ENCODE results near the gene IGFBP6. TPM values are rescaled to one million over a fixed set of nuclear protein-coding genes. Genes with fewer than 3 reads are reported as not detected.

The IGFBP6 gene
- total RNA-seq, 1 experiment from 2014 or later: 6.4 TPM

GRCh38 chr12:53102883-53103807, 5.7 kb downstream of the IGFBP6 start, which contains the start of gene SOAT2:
Gene SOAT2 (plus strand): TSS chr12:53103486. CDS start chr12:53103578, 92 bp downstream.
- no peak within 1 kb of the TSS for H3K4me3 Mint-ChIP-seq

More at GRCh38 chr12:53102883-53103807, 5.7 kb downstream of the IGFBP6 start, which contains the start of gene SOAT2:
- peaks cover 24% of the 10 kb centered on the region for H3K4me1 Mint-ChIP-seq
- H3K9me3 Mint-ChIP-seq: no peaks in the 10 kb centered on the region
- H3K36me3 Mint-ChIP-seq: no peaks in the 10 kb centered on the region
- ATAC-seq (no peak), DNase-seq (ENCODE audit: low spot score) (no peak)
- ChIA-PET CTCF (interaction anchor here (0.5 to 14.6 kb wide), 16 partner anchors 9 to 249 kb away, joined by 3 to 474 read pairs (median 5); partner anchors contain the start of genes AAAS and SPRYD3), POLR2A (no interaction called here)
- H3K27me3 Mint-ChIP-seq (ENCODE audit: low read depth): peaks cover 31% of the 10 kb centered on the region
- no peak within 1 kb of the TSS for H3K27ac Mint-ChIP-seq
- TF ChIP-seq KAT7 (CRISPR knock-in tag; IDR thresholded peaks at IDR 0.05; ENCODE audit: borderline replicate concordance): no peak
- TF ChIP-seq CREM (CRISPR knock-in tag; IDR thresholded peaks at IDR 0.05): no peak
- TF ChIP-seq, protein P1, sequence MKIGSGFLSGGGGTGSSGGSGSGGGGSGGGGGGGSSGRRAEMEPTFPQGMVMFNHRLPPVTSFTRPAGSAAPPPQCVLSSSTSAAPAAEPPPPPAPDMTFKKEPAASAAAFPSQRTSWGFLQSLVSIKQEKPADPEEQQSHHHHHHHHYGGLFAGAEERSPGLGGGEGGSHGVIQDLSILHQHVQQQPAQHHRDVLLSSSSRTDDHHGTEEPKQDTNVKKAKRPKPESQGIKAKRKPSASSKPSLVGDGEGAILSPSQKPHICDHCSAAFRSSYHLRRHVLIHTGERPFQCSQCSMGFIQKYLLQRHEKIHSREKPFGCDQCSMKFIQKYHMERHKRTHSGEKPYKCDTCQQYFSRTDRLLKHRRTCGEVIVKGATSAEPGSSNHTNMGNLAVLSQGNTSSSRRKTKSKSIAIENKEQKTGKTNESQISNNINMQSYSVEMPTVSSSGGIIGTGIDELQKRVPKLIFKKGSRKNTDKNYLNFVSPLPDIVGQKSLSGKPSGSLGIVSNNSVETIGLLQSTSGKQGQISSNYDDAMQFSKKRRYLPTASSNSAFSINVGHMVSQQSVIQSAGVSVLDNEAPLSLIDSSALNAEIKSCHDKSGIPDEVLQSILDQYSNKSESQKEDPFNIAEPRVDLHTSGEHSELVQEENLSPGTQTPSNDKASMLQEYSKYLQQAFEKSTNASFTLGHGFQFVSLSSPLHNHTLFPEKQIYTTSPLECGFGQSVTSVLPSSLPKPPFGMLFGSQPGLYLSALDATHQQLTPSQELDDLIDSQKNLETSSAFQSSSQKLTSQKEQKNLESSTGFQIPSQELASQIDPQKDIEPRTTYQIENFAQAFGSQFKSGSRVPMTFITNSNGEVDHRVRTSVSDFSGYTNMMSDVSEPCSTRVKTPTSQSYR (CRISPR knock-in tag; IDR thresholded peaks at IDR 0.05): no peak
- TF ChIP-seq STAT6 (CRISPR knock-in tag; conservative IDR thresholded peaks at IDR 0.05; ENCODE audit: low read depth): no peak
- TF ChIP-seq HMGA2 (CRISPR knock-in tag; IDR thresholded peaks at IDR 0.05): no peak
- no peak for TF ChIP-seq SMAD3 (CRISPR knock-in tag; IDR thresholded peaks at IDR 0.05; ENCODE audit: borderline replicate concordance)
- no peak for TF ChIP-seq GRHL2 (CRISPR knock-in tag; IDR thresholded peaks at IDR 0.05; ENCODE audit: insufficient replicate concordance, severe bottlenecking)
- TF ChIP-seq, protein P2, sequence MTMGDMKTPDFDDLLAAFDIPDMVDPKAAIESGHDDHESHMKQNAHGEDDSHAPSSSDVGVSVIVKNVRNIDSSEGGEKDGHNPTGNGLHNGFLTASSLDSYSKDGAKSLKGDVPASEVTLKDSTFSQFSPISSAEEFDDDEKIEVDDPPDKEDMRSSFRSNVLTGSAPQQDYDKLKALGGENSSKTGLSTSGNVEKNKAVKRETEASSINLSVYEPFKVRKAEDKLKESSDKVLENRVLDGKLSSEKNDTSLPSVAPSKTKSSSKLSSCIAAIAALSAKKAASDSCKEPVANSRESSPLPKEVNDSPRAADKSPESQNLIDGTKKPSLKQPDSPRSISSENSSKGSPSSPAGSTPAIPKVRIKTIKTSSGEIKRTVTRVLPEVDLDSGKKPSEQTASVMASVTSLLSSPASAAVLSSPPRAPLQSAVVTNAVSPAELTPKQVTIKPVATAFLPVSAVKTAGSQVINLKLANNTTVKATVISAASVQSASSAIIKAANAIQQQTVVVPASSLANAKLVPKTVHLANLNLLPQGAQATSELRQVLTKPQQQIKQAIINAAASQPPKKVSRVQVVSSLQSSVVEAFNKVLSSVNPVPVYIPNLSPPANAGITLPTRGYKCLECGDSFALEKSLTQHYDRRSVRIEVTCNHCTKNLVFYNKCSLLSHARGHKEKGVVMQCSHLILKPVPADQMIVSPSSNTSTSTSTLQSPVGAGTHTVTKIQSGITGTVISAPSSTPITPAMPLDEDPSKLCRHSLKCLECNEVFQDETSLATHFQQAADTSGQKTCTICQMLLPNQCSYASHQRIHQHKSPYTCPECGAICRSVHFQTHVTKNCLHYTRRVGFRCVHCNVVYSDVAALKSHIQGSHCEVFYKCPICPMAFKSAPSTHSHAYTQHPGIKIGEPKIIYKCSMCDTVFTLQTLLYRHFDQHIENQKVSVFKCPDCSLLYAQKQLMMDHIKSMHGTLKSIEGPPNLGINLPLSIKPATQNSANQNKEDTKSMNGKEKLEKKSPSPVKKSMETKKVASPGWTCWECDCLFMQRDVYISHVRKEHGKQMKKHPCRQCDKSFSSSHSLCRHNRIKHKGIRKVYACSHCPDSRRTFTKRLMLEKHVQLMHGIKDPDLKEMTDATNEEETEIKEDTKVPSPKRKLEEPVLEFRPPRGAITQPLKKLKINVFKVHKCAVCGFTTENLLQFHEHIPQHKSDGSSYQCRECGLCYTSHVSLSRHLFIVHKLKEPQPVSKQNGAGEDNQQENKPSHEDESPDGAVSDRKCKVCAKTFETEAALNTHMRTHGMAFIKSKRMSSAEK (CRISPR knock-in tag; IDR thresholded peaks at IDR 0.05; ENCODE audit: borderline replicate concordance): no peak
- TF ChIP-seq, protein P3, sequence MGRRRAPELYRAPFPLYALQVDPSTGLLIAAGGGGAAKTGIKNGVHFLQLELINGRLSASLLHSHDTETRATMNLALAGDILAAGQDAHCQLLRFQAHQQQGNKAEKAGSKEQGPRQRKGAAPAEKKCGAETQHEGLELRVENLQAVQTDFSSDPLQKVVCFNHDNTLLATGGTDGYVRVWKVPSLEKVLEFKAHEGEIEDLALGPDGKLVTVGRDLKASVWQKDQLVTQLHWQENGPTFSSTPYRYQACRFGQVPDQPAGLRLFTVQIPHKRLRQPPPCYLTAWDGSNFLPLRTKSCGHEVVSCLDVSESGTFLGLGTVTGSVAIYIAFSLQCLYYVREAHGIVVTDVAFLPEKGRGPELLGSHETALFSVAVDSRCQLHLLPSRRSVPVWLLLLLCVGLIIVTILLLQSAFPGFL (CRISPR knock-in tag; IDR thresholded peaks at IDR 0.05; ENCODE audit: borderline replicate concordance): no peak
- TF ChIP-seq, protein P4, sequence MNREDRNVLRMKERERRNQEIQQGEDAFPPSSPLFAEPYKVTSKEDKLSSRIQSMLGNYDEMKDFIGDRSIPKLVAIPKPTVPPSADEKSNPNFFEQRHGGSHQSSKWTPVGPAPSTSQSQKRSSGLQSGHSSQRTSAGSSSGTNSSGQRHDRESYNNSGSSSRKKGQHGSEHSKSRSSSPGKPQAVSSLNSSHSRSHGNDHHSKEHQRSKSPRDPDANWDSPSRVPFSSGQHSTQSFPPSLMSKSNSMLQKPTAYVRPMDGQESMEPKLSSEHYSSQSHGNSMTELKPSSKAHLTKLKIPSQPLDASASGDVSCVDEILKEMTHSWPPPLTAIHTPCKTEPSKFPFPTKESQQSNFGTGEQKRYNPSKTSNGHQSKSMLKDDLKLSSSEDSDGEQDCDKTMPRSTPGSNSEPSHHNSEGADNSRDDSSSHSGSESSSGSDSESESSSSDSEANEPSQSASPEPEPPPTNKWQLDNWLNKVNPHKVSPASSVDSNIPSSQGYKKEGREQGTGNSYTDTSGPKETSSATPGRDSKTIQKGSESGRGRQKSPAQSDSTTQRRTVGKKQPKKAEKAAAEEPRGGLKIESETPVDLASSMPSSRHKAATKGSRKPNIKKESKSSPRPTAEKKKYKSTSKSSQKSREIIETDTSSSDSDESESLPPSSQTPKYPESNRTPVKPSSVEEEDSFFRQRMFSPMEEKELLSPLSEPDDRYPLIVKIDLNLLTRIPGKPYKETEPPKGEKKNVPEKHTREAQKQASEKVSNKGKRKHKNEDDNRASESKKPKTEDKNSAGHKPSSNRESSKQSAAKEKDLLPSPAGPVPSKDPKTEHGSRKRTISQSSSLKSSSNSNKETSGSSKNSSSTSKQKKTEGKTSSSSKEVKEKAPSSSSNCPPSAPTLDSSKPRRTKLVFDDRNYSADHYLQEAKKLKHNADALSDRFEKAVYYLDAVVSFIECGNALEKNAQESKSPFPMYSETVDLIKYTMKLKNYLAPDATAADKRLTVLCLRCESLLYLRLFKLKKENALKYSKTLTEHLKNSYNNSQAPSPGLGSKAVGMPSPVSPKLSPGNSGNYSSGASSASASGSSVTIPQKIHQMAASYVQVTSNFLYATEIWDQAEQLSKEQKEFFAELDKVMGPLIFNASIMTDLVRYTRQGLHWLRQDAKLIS (CRISPR knock-in tag; IDR thresholded peaks at IDR 0.05; ENCODE audit: borderline replicate concordance): no peak
- TF ChIP-seq, protein P5, sequence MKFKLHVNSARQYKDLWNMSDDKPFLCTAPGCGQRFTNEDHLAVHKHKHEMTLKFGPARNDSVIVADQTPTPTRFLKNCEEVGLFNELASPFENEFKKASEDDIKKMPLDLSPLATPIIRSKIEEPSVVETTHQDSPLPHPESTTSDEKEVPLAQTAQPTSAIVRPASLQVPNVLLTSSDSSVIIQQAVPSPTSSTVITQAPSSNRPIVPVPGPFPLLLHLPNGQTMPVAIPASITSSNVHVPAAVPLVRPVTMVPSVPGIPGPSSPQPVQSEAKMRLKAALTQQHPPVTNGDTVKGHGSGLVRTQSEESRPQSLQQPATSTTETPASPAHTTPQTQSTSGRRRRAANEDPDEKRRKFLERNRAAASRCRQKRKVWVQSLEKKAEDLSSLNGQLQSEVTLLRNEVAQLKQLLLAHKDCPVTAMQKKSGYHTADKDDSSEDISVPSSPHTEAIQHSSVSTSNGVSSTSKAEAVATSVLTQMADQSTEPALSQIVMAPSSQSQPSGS (CRISPR knock-in tag; IDR thresholded peaks at IDR 0.05; ENCODE audit: borderline replicate concordance, low read depth): no peak
- no peak for TF ChIP-seq SP1 (CRISPR knock-in tag; conservative IDR thresholded peaks at IDR 0.05)
- TF ChIP-seq USF2 (CRISPR knock-in tag; IDR thresholded peaks at IDR 0.05): no peak
- no peak for TF ChIP-seq TEAD4 (CRISPR knock-in tag; IDR thresholded peaks at IDR 0.05)
- TF ChIP-seq FOXP1 (CRISPR knock-in tag; IDR thresholded peaks at IDR 0.05; ENCODE audit: borderline replicate concordance): no peak

Data from WTC11 (cell line).